HG02943 (cell line): ENCODE results near the gene FBXO3.
"Not testable (repeated sequence)": the region's sequence is repeated elsewhere in the genome, so short reads cannot be mapped to it uniquely, and the experiment has no call there.

ENCODE experiments used
- ATAC-seq: cut with Tn5 transposase; IDR thresholded peaks from one replicate; pipeline ENCODE4 v1.9.1; 2021; ENCODE audit warnings: mild to moderate bottlenecking, low read depth, moderate library complexity; ENCODE audit not compliant: unreplicated experiment

FBXO3 gene

GRCh38 chr11:33730716-33731115, 43.6 kb downstream of the FBXO3 start:
- no peak for ATAC-seq

GRCh38 chr11:33729072-33729664, 45.2 kb downstream of the FBXO3 start:
- not testable (repeated sequence) for ATAC-seq

DNA sequence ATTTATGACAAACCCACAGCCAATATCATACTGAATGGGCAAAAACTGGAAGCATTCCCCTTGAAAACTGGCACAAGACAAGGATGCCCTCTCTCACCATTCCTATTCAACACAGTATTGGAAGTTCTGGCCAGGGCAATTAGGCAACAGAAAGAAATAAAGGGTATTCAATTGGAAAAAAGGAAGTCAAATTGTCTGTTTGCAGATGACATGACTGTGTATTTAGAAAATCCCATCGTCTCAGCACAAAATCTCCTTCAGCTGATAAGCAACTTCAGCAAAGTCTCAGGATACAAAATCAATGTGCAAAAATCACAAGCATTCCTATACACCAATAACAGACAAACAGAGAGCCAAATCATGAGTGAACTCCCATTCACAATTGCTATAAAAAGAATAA, 46.8 kb downstream of the FBXO3 start:
- not testable (repeated sequence) for ATAC-seq

DNA sequence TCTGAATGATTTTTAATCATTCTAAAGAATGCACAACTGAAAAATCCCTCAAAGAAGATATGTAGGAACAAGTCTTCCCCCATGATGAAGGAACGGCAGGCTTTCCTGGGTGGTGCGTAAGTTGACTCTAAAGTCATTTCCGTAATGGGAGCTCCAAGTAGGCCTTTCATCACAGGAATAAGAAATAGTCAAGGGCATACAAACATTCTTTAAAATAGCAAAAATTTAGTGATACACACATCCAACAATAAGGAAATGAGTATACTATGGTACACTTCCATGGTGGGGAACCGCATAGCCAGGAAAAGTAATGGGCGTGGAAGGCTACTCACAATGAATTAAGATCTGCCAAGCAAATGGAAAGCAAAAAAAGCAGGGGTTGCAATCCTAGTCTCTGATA, 48.8 kb downstream of the FBXO3 start:
- ATAC-seq, result no peak

- ATAC-seq, result no peak
Observed at GRCh38 chr11:33724644-33725035, 49.7 kb downstream of the FBXO3 start.

DNA sequence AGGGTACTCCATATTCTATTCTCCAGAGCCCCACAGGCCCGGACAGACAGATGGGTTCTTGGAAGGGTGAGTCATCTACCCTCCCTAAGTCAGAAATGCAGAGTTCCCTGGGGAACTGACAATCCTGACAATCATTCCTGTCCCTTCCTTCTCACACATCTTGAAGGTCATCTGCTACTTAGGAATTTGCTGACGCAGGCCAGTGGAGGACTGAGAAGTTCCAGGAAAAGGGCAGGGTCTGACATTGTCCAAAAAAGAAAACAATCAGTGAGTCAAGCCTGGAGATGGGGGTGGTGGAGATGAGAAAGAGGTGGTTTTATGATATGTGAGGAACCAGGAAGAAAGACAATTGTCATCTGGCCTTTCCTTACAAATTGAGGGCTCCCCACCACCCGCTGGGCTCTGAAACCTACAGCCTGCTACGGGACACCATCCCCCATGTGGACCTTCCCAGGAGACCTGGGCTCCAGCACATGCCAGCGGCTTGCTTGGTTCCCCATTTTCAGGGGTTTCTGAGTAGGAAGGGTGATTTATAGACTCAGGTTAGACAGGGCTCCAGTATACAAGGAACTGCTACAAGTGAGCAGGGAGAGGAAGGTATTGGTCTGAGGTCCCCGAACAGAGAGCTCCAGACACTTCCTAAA, 51.0 kb downstream of the FBXO3 start:
- ATAC-seq, result no peak

DNA sequence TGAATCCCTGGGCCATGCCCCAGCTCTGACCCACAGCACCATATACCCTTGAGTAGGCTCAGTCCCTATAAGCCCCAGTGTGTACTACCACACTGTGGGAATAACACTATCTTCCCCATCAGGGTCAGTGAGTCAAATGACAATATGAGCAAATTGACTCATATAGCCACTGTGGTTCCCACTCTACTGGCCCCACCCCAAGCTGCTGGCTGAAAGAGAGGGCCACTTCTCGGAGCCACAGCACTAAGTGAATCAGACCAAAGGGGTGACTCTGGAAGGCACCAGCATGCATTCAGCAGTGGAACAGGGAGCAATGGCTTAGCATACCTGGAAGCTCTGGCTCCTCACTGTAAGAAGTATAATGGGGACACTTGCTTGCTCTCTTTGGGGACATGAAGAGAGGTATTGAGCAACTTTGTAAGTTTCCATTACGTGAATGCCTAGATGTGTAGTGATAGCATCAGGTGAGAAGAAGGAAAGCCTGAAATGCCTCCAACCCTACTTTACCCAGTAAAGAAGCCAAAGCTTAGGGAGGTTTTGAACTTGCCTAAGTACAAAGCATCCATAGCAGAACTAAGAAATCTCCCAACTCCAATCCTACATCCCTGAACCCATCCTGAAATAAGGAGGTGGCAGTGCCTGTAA, 51.6 kb downstream of the FBXO3 start:
- no peak for ATAC-seq

DNA sequence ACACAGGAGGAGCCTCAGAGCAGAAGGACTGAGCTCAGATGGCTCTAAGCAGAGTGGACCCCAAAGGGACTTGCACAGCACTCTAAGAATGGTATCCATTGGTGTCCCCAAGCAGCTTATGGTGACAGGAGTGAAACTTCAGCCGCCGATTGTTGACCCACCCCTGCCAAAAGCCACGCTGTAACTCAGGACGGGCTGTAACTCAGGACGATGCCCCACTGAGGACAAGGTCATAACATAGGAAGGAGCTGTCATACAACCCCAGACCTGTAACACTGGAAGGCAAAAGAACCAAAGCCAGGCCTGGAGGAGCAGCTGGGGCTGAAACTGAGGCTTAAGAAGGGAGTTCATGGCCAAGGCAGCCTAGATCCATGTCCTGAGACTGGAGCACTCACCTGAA, 52.3 kb downstream of the FBXO3 start:
- no peak for ATAC-seq

- ATAC-seq, result no peak
Observed at GRCh38 chr11:33721426-33721825, 52.9 kb downstream of the FBXO3 start.

GRCh38 chr11:33719587-33719986, 54.7 kb downstream of the FBXO3 start:
- no peak for ATAC-seq

DNA sequence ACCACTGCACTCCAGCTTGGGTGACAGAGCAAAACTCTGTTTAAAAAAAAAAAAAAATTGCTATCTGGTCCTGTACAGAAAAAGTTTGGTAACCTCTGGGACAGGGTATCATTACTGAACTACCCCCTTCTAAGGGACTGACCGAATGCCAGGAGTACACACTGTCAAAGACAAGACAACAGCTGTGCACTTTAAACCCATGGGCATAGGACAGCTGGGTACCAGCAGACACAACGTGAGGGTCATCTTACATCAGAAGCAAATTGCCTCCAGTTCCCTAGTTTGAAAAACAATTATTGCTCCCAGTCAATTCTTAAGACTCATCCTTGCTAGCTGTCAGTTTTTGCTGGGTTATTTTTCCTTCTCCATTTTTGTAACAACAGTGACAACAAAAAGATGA, 55.9 kb downstream of the FBXO3 start:
- ATAC-seq, result no peak

- ATAC-seq, result no peak
Observed at GRCh38 chr11:33716243-33716642, 58.1 kb downstream of the FBXO3 start.

- no peak for ATAC-seq
Observed at GRCh38 chr11:33713856-33714398, 60.4 kb downstream of the FBXO3 start.

DNA sequence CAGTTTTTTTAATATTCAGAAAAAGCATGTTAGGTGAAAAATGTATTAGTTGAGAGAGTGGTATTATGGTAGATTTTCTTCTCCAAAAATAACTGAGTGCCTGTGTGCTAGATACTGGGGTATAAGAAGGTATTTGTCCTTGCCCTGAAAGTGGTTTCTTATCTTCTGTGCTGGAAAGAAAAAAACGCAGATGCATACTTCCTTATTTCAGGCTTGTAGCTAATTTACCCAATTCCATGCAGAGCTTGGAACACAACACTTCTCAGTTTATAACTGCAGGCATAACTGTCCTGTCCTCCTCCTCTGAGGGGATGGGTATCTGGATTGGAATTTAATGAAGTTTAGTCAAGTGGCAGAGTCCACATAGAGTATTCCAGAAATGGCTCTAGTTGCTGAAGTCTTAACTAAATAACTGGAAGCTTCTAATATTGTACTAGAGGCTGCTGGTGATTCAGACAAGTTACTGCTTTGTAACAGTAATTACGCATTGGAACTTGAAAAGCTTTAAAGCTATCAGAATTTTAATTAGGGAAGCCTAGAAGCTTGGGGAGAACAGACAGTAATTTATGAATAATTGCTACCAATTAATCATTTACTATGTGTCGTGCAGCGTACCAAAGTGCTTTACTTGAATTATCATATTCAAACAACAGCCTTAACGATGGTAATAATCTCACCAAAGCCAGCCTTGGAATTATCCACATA, 61.0 kb downstream of the FBXO3 start:
- no peak for ATAC-seq

DNA sequence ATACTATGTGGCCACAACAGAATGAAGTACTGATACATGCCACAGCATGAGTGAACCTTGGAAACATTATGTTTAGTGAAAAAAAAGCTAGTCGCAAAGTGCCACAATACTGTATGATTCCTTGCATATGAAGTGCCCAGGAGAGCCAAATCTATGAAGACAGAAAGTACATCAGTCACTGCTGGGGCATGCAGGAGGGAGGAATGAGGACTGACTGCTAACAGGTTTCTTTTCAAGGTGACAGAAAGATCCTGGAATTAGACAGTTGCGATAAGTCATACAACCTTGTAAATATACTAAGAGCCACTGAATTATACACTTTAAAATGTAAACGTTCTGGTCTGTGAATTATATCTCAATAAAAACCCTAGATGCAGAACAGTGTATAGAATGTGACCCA, 61.9 kb downstream of the FBXO3 start:
- no peak for ATAC-seq

DNA sequence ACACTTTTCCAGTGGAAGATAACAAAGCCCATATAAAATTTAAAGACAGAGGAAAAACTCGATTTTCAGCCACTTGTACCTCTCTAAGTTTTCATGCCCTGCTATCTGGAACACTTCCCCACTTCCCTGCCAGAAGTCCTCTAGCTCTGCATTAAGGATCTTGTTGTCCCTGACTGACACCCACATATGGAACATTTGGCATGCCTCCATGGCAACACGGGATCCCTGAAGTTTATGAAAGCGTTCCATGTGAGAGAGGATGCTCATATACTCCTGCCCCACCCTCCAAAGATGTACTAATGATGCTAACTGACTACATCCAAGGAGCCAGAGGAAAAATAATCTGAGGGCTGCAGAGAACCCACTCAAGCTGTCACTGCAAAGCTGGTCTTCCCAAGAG, 64.9 kb downstream of the FBXO3 start:
- no peak for ATAC-seq

DNA sequence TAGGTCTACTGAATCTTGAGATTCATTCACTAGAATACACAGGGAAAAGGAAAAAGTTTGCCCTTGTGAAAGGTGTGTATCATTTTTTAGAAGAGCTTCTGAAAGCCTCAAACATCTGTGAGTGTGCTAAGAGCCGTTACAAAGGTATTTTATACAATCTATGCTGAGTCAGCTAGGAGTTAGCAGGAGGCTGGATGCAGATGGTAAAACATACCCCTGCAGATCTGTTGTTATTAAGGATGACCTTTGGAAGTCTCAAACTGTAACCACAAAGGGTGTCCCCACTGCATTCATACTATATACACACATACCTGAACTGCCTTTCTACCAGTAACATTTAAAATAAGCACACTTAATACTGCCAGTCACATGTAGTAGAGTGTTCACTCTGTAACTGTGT, 65.3 kb downstream of the FBXO3 start:
- ATAC-seq, result no peak

GRCh38 chr11:33707831-33708230, 66.5 kb downstream of the FBXO3 start:
- not testable (repeated sequence) for ATAC-seq

DNA sequence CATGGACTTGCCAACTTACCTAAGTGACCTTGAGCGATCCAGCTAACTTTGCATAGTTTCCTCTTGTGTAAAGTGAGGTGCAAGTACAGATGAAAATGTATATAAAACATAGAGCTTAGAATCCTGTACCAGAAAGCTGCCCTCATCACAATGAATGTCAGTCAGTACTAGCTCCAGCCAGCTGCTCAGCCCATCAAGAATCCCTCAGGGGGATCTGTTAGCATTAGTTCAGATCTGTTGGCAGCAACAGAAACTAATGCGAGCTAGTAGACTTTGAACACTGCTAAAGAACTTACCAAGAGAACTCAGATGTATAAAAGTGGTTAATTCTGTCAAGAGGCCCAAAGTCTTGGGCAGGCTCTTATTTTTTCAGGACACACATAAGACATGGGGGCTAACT, 67.4 kb downstream of the FBXO3 start:
- ATAC-seq, result no peak

DNA sequence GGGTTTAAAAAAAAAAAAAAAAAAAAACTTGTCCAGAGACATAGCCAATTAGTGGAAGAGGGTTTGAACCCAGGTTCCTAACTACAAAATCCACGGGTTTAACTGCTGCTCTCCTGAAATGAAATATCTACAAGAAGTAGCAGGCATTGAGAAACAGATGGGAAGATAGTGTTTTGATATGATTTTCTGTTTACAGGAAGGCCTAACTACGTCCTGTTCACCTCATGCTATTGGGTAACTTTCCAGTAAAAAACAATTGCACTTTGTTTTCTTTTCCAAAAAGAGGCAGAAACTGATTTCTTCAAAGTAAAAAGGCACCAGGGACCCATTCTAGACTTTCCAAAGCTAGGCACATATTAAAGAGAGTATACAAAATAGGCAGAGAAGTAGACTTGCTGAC, 67.8 kb downstream of the FBXO3 start:
- no peak for ATAC-seq
